ENCODE measurements around the gene PARD6G. TPM values are rescaled to one million over a fixed set of nuclear protein-coding genes. Genes with fewer than 3 reads are reported as not detected.

PARD6G gene
- total RNA-seq, 1 experiment from 2014 or later = 13.0 TPM

DNA sequence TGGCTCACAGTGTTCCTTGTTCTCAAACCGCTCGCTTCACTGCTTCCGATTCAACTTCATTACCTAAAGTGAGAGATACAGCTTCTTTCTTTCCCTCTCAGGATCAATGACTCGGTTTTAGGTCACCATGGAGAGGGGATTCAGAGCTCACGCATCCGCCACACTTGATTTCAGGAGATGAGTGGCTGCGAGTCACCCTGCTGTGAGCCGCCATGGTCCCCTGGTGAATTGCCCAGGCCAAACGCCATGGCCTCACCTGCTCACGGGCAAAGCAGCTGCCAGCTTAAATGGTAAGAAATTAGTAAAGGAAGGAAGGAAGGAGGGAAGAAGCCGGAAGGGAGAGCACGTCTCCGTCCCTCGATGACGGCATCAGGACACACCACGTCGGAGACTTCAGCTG lies 77.7 kb downstream of the PARD6G start (continued):
- TF ChIP-seq MAX (CRISPR knock-in tag; IDR thresholded peaks at IDR 0.05) (no peak), TEAD4 (CRISPR knock-in tag; IDR thresholded peaks at IDR 0.05) (no peak)

GRCh38 chr18:80168982-80169381 lies 78.3 kb downstream of the PARD6G start:
- TF ChIP-seq GABPB1 (CRISPR knock-in tag; IDR thresholded peaks at IDR 0.05) (no peak), IRF1 (CRISPR knock-in tag; IDR thresholded peaks at IDR 0.05) (no peak), NR1H2 (CRISPR knock-in tag; IDR thresholded peaks at IDR 0.05) (no peak), ETV6 (CRISPR knock-in tag; IDR thresholded peaks at IDR 0.05) (no peak), SMAD4 (CRISPR knock-in tag; IDR thresholded peaks at IDR 0.05) (no peak), CDX4 (CRISPR knock-in tag; IDR thresholded peaks at IDR 0.05; ENCODE audit: borderline replicate concordance) (no peak), ZNF121 (CRISPR knock-in tag; IDR thresholded peaks at IDR 0.05) (no peak), FOXP4 (CRISPR knock-in tag; IDR thresholded peaks at IDR 0.05) (no peak), SMAD3 (CRISPR knock-in tag; IDR thresholded peaks at IDR 0.05; ENCODE audit: borderline replicate concordance) (no peak), JAZF1 (CRISPR knock-in tag; IDR thresholded peaks at IDR 0.05) (no peak), OVOL2 (CRISPR knock-in tag; IDR thresholded peaks at IDR 0.05; ENCODE audit: borderline replicate concordance) (no peak), HMGA2 (CRISPR knock-in tag; IDR thresholded peaks at IDR 0.05) (no peak), FOXK1 (CRISPR knock-in tag; IDR thresholded peaks at IDR 0.05) (no peak), PREB (CRISPR knock-in tag; IDR thresholded peaks at IDR 0.05; ENCODE audit: borderline replicate concordance) (no peak)
- TF ChIP-seq, protein P1, sequence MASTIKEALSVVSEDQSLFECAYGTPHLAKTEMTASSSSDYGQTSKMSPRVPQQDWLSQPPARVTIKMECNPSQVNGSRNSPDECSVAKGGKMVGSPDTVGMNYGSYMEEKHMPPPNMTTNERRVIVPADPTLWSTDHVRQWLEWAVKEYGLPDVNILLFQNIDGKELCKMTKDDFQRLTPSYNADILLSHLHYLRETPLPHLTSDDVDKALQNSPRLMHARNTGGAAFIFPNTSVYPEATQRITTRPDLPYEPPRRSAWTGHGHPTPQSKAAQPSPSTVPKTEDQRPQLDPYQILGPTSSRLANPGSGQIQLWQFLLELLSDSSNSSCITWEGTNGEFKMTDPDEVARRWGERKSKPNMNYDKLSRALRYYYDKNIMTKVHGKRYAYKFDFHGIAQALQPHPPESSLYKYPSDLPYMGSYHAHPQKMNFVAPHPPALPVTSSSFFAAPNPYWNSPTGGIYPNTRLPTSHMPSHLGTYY (CRISPR knock-in tag; IDR thresholded peaks at IDR 0.05) = no peak
- TF ChIP-seq, protein P2, sequence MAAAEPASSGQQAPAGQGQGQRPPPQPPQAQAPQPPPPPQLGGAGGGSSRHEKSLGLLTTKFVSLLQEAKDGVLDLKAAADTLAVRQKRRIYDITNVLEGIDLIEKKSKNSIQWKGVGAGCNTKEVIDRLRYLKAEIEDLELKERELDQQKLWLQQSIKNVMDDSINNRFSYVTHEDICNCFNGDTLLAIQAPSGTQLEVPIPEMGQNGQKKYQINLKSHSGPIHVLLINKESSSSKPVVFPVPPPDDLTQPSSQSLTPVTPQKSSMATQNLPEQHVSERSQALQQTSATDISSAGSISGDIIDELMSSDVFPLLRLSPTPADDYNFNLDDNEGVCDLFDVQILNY (CRISPR knock-in tag; IDR thresholded peaks at IDR 0.05) = no peak
- TF ChIP-seq, protein P3, sequence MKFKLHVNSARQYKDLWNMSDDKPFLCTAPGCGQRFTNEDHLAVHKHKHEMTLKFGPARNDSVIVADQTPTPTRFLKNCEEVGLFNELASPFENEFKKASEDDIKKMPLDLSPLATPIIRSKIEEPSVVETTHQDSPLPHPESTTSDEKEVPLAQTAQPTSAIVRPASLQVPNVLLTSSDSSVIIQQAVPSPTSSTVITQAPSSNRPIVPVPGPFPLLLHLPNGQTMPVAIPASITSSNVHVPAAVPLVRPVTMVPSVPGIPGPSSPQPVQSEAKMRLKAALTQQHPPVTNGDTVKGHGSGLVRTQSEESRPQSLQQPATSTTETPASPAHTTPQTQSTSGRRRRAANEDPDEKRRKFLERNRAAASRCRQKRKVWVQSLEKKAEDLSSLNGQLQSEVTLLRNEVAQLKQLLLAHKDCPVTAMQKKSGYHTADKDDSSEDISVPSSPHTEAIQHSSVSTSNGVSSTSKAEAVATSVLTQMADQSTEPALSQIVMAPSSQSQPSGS (CRISPR knock-in tag; IDR thresholded peaks at IDR 0.05; ENCODE audit: borderline replicate concordance, low read depth) = no peak
- TF ChIP-seq, protein P4, sequence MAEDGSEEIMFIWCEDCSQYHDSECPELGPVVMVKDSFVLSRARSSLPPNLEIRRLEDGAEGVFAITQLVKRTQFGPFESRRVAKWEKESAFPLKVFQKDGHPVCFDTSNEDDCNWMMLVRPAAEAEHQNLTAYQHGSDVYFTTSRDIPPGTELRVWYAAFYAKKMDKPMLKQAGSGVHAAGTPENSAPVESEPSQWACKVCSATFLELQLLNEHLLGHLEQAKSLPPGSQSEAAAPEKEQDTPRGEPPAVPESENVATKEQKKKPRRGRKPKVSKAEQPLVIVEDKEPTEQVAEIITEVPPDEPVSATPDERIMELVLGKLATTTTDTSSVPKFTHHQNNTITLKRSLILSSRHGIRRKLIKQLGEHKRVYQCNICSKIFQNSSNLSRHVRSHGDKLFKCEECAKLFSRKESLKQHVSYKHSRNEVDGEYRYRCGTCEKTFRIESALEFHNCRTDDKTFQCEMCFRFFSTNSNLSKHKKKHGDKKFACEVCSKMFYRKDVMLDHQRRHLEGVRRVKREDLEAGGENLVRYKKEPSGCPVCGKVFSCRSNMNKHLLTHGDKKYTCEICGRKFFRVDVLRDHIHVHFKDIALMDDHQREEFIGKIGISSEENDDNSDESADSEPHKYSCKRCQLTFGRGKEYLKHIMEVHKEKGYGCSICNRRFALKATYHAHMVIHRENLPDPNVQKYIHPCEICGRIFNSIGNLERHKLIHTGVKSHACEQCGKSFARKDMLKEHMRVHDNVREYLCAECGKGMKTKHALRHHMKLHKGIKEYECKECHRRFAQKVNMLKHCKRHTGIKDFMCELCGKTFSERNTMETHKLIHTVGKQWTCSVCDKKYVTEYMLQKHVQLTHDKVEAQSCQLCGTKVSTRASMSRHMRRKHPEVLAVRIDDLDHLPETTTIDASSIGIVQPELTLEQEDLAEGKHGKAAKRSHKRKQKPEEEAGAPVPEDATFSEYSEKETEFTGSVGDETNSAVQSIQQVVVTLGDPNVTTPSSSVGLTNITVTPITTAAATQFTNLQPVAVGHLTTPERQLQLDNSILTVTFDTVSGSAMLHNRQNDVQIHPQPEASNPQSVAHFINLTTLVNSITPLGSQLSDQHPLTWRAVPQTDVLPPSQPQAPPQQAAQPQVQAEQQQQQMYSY (CRISPR knock-in tag; IDR thresholded peaks at IDR 0.05) = no peak
- TF ChIP-seq, protein P5, sequence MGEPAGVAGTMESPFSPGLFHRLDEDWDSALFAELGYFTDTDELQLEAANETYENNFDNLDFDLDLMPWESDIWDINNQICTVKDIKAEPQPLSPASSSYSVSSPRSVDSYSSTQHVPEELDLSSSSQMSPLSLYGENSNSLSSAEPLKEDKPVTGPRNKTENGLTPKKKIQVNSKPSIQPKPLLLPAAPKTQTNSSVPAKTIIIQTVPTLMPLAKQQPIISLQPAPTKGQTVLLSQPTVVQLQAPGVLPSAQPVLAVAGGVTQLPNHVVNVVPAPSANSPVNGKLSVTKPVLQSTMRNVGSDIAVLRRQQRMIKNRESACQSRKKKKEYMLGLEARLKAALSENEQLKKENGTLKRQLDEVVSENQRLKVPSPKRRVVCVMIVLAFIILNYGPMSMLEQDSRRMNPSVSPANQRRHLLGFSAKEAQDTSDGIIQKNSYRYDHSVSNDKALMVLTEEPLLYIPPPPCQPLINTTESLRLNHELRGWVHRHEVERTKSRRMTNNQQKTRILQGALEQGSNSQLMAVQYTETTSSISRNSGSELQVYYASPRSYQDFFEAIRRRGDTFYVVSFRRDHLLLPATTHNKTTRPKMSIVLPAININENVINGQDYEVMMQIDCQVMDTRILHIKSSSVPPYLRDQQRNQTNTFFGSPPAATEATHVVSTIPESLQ (CRISPR knock-in tag; IDR thresholded peaks at IDR 0.05) = no peak
- Mint-ChIP-seq H3K4me1 (no peaks in the 10 kb centered on the region; the same call in 1 of the 2 replicates), H3K27ac (no peak overlapping the region), H3K36me3 (peaks cover 20% of the 10 kb centered on the region), H3K27me3 (ENCODE audit: low read depth) (peaks cover 4% of the 10 kb centered on the region), H3K9me3 (peaks cover 25% of the 10 kb centered on the region), H3K4me3 (no peak overlapping the region)
- no peak for ATAC-seq
- CTCF ChIA-PET = interaction anchor here (2.9 kb wide), 1 partner anchor 10 kb away, joined by 24 read pairs; no protein-coding TSS in a partner anchor
- DNase-seq (ENCODE audit: low spot score) = no peak
- POLR2A ChIA-PET = interaction anchor here (0.7 kb wide), 1 partner anchor 14 kb away, joined by 3 read pairs; no protein-coding TSS in a partner anchor
